Ovary (tissue), 9 donors: Measurements from ENCODE around the gene TRPT1. TPM values are rescaled to one million over a fixed set of nuclear protein-coding genes. Genes with fewer than 3 reads are reported as not detected.

Experiments used
- DNase-seq, 5 donors: peaks; one replicate each; pipeline ENCODE4 v3.0.0-alpha.2; 2019 to 2020
- H3K27ac ChIP-seq, 2 donors: fragments of 200-600 bp; one replicate each; pipeline versions ENCODE4 v1.5.1 to v1.8.0; 2019 to 2022
- H3K27me3 ChIP-seq: fragments of 200-600 bp; one replicate; pipeline ENCODE4 v1.8.0; 2022
- H3K36me3 ChIP-seq: fragments of 200-600 bp; sonication (generic); one replicate; pipeline ENCODE4 v1.5.1; 2019
- H3K4me1 ChIP-seq: one replicate; pipeline ENCODE4 v1.8.1; 2013; ENCODE audit warnings: mild to moderate bottlenecking, moderate library complexity; ENCODE audit not compliant: insufficient read depth
- H3K4me3 ChIP-seq: fragments of 200-600 bp; sonication (generic); one replicate; pipeline ENCODE4 v1.5.1; 2017
- H3K9me3 ChIP-seq, 2 donors: fragments of 200-600 bp in 1 of 2; sonication (generic) in 1 of 2; one replicate each; pipeline versions ENCODE4 v1.5.1 to v1.8.1; 2013 to 2019; ENCODE audit warnings: mild to moderate bottlenecking in 1 of 2, moderate library complexity in 1 of 2
- CTCF ChIP-seq, 3 donors: fragments of 450-650 bp in 2 of 3; fragments of 200-600 bp in 1 of 3; IDR thresholded peaks; one replicate each; pipeline versions ENCODE4 v1.5.1 to v1.8.0; 2016 to 2022; ENCODE audit warnings: antibody characterized with exemption in 3 of 3, mild to moderate bottlenecking in 1 of 3
- EP300 ChIP-seq: sonication (generic); formaldehyde crosslinking; IDR thresholded peaks from one replicate; pipeline ENCODE4 v1.6.1; 2017; ENCODE audit warnings: antibody characterized with exemption
- POLR2A ChIP-seq: fragments of 450-650 bp; IDR thresholded peaks from one replicate; pipeline ENCODE4 v1.6.1; 2017; ENCODE audit warnings: antibody characterized with exemption, mild to moderate bottlenecking, moderate library complexity
- WGBS, 3 donors: extraction: QIAGEN DNeasy Blood & Tissue Kit in 1 of 3; methylation state at CpG; one replicate each; pipeline versions ENCODE4 v1.1.5 to v1.1.7; 2013 to 2017; 5-methylcytosine and 5-hydroxymethylcytosine counted together
- intact Hi-C, 4 donors: fragments of 100-400 bp; cut with DNase I; formaldehyde crosslinking; loops; one replicate each; pipeline versions ENCODE4 v1.11.0 to v1.15.1; 2022 to 2023
- polyA plus RNA-seq, 2 donors: library from polyadenylated mRNA; stranded (reverse); fragments of 200-250 nt in 1 of 2; fragments of 350-450 nt in 1 of 2; fragmentation: Illumina TruSeq in 1 of 2; extraction: RNeasy Lipid Tissue Mini Kit (QIAGEN cat#74804) in 1 of 2; gene quantifications; one replicate each; pipeline ENCODE4 v1.2.3, GENCODE V29; 2013 to 2014
- total RNA-seq, 7 donors: library from RNA; depleted of rRNA in 2 of 7; stranded (reverse); fragments of >200 nt in 2 of 7; fragmentation: NEBNext Ultra II Directional in 3 of 7; extraction: Animal tissue kit (Norgen Biotek cat#: 25700) in 3 of 7; gene quantifications; one replicate each; pipeline versions ENCODE4 v1.1.0 to v1.2.4, GENCODE V29; 2016 to 2023
- donor health status: DM: no; HTN: no; CAD: no; lungs with moderate emphysema.
- donor health status: DM: no; HTN: no; CAD: no.
- donor health status: Bipolar disorder and iron deficiency.
- donor health status: DM: yes; HTN: yes; CAD: no.
- donor health status: DM: no; HTN: no; CAD: no.
- donor health status: DM: yes; HTN: yes; CAD: no.

Gene TRPT1
- total and polyA plus RNA-seq, 9 donors: 16.6 to 41.4 (median 32.6) TPM

DNA sequence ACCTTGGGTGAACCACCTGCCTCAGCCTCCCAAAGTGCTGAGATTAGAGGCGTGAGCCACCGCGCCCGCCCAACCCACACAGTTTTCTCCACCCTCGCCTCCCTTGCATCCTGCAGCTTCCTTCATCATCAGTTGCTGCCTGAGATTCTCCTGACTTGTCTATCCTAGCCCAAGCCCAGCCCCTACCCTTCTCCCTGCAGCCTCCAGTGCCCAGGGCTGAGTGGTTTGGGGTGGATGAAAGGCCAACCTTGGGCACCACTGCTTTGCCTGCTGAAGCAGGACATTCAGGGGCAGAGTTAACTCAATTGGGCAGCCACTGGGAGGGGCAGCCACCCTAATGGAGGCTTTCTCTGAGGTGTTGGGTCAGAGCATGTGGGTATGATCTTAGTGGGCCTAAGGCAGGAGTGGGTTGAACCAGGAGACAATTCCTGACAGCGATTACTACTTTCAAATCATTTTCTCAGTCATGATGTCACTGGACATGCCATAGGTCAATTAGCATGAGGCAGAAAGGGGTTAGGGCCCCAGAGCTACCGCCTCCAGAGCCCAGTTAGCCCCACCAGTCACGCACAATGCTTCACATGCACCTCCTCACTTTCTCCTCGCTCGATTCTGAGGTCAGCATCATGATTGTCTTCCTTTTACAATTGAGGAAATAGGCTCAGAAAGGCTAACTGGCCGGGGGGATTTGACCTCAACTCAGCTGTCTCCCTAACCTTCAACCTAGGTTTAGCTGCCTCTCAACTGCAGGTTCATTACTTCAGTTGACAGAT, 13.9 kb upstream of the TRPT1 start:
- peak in 1 of 5 donors; percentile 36 for DNase-seq
- WGBS, 3 donors: 81 to 84% (median 82%) methylated on average over 11 of the region's 11 CpGs
- intact Hi-C loops: loop anchor here in 1 of 4 donors (5.0 kb wide), 1 partner anchor 67 kb away; the partner anchor contains the start of gene ESRRA
- Histone ChIP-seq H3K4me1 (peaks cover 10% of the 10 kb centered on the region), H3K9me3 (no peaks in the 10 kb centered on the region), H3K27ac (peak overlapping the region; percentile 89 to 99), H3K36me3 (no peaks in the 10 kb centered on the region), H3K4me3 (peak overlapping the region; percentile 96), H3K27me3 (no peaks in the 10 kb centered on the region)
- no peak for TF ChIP-seq POLR2A
- TF ChIP-seq EP300: no peak
- no peak for TF ChIP-seq CTCF (IDR thresholded peaks at IDR 0.05)

DNA sequence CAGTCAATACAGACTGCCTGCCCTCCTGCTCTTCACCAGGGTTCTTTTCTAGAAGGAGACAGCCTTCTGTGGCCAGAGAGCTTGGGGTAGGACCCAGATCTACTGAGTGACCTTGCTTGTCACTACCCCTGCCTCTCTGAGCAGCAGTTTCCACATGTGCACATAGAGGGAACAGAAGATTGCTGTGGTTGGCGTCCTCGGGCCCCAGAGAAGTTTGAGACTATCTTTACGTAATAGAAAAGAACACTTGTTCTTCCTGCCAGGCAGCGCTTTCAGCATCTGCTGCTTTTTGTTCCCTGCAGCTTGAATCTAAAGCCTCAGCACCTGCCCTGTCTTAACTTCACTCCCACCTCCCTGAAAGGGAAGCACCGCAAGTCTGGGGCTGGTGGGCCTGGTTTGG, 13.0 kb upstream of the TRPT1 start:
- H3K4me3 ChIP-seq: no peak overlapping the region
- 78 to 87% (median 79%) methylated on average over 5 of the region's 5 CpGs for WGBS, 3 donors
- no peaks in the 10 kb centered on the region for H3K27me3 ChIP-seq
- DNase-seq: peak in 1 of 5 donors; percentile 26
- no peak overlapping the region for H3K27ac ChIP-seq
- no peak for TF ChIP-seq EP300
- TF ChIP-seq CTCF (IDR thresholded peaks at IDR 0.05): no peak
- no peak for TF ChIP-seq POLR2A
- H3K4me1 ChIP-seq: peaks cover 11% of the 10 kb centered on the region
- no peaks in the 10 kb centered on the region for H3K36me3 ChIP-seq
- H3K9me3 ChIP-seq: no peaks in the 10 kb centered on the region
- intact Hi-C loops: no loop called here

DNA sequence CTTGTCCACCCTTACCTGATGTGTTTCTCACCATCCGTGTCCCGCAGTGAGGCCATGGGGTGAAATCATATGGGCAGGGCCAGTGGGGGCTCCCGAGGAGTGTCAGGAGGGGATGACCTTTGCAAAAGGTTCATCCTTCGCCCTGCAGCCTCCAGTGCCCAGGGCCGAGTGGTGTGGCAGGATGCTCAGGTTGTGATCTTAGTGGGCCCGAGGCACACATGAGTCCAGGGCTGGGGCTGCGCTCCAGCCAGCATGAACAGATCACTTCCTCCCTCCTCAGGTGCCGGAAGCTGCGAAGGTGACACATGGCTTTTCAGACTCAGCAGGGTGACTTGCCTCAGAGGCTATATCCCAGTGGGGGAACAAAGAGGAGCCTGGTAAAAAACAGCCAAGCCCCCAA, 12.1 kb upstream of the TRPT1 start:
- TF ChIP-seq EP300: no peak
- TF ChIP-seq CTCF (IDR thresholded peaks at IDR 0.05): no peak
- no peak for TF ChIP-seq POLR2A
- peak in 2 of 5 donors; percentile 29 to 33 for DNase-seq
- H3K4me3 ChIP-seq: no peak overlapping the region
- no peaks in the 10 kb centered on the region for H3K9me3 ChIP-seq
- intact Hi-C loops: no loop called here
- WGBS, 3 donors: 84 to 87% (median 85%) methylated on average over 8 to 9 of the region's 9 CpGs
- H3K27me3 ChIP-seq: no peaks in the 10 kb centered on the region
- H3K27ac ChIP-seq: no peak overlapping the region
- peaks cover 15% of the 10 kb centered on the region for H3K4me1 ChIP-seq
- no peaks in the 10 kb centered on the region for H3K36me3 ChIP-seq

DNA sequence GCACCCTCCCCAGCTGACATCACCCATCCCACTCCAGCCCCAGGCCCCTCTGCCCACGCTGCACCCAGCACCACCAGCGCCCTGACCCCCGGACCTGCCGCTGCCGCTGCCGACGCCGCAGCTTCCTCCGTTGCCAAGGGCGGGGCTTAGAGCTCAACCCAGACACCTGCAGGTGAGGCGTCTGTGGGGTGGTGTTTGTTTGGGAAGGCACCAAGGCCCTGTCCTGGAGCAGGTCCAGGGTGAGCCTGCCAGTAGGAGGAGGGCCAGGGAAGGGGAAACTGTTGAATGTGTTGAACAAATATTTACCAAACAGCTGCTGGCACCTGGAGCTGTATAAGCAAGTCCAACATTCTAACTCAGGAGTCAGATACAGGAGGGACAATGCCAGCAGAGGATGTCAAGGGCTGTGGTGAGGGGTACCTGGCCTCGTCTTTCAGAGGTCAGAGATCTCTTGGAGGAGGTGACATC, 11.5 kb upstream of the TRPT1 start:
- TF ChIP-seq EP300 (no peak), CTCF (IDR thresholded peaks at IDR 0.05) (no peak)
- Histone ChIP-seq H3K4me1 (peaks cover 15% of the 10 kb centered on the region), H3K9me3 (no peaks in the 10 kb centered on the region), H3K27me3 (no peaks in the 10 kb centered on the region), H3K4me3 (no peak overlapping the region), H3K36me3 (no peaks in the 10 kb centered on the region), H3K27ac (no peak overlapping the region)
- intact Hi-C loops: no loop called here
- WGBS, 3 donors: 50 to 69% (median 55%) methylated on average over 12 of the region's 12 CpGs
- peak in 3 of 5 donors; percentile 47 to 53 (median 51) for DNase-seq
